B cell (primary cell): Measurements from ENCODE around the gene CHD6. TPM values are rescaled to one million over a fixed set of nuclear protein-coding genes. Genes with fewer than 3 reads are reported as not detected.

Source experiments
- ATAC-seq: fragments of 200-7000 bp; cut with Tn5 transposase; one replicate; pipeline ENCODE4 v1.10.0; 2021; ENCODE audit warnings: low read depth, mild to moderate bottlenecking, moderate number of reproducible peaks, moderate library complexity
- CTCF ChIA-PET: fragments of 350-600 bp; sonication (Branson Sonifier 250); formaldehyde crosslinking; loops from one replicate; lab custom pipeline; 2021; ENCODE audit warnings: antibody characterized with exemption, inconsistent platforms; lab: Charles Lee
- POLR2A ChIA-PET: fragments of 350-600 bp; sonication (Branson Sonifier 250); formaldehyde crosslinking; loops from one replicate; lab custom pipeline; 2021; ENCODE audit warnings: antibody characterized with exemption; lab: Charles Lee
- DNase-seq: peaks from one replicate; pipeline ENCODE4 v3.0.0; 2013
- H2AFZ ChIP-seq: 2 replicates; pipeline ENCODE4 v1.6.1; 2012; ENCODE audit warnings: mild to moderate bottlenecking, low read depth, low read length; ENCODE audit not compliant: insufficient read depth, poor library complexity, severe bottlenecking
- H3K27ac ChIP-seq, 2 donors: 1 replicate in 1 of 2; 2 replicates in 1 of 2; pipeline ENCODE4 v1.5.1; 2012 to 2013; ENCODE audit warnings: low read length in 2 of 2, mild to moderate bottlenecking in 2 of 2, moderate library complexity in 1 of 2
- H3K27me3 ChIP-seq, 4 experiments: fragments of 200-600 bp in 1 of 4; sonication (generic) in 1 of 4; replicated peaks in 1 of 4; 1 replicate in 2 of 4; 2 replicates in 2 of 4; pipeline versions ENCODE4 v1.6.1 to v1.7.0; 2013 to 2016; ENCODE audit warnings: low read length in 3 of 4, mild to moderate bottlenecking in 2 of 4, mixed read lengths in 1 of 4, moderate library complexity in 1 of 4; ENCODE audit not compliant: insufficient read depth in 4 of 4, control insufficient read depth in 3 of 4; ENCODE audit errors: control extremely low read depth in 1 of 4
- H3K36me3 ChIP-seq, 2 experiments: replicated peaks in 1 of 2; 1 replicate in 1 of 2; 2 replicates in 1 of 2; pipeline versions ENCODE4 v1.6.1 to v1.7.1; 2013; ENCODE audit warnings: low read length in 1 of 2; ENCODE audit not compliant: insufficient read depth in 2 of 2, control insufficient read depth in 1 of 2; ENCODE audit errors: control extremely low read depth in 1 of 2, extremely low read depth in 1 of 2
- H3K4me1 ChIP-seq, 2 donors: fragments of 200-600 bp in 1 of 2; sonication (generic) in 1 of 2; 1 replicate in 1 of 2; 2 replicates in 1 of 2; pipeline versions ENCODE4 v1.5.1 to v1.6.1; 2013 to 2017; ENCODE audit warnings: low read length in 2 of 2; ENCODE audit not compliant: control insufficient read depth in 2 of 2, insufficient read depth in 2 of 2
- H3K4me2 ChIP-seq: replicated peaks from 2 replicates; pipeline ENCODE3; 2012; ENCODE audit warnings: mild to moderate bottlenecking, low read depth, low read length; ENCODE audit not compliant: poor library complexity, severe bottlenecking
- H3K4me3 ChIP-seq, 5 experiments: fragments of 200-600 bp in 1 of 5; sonication (generic) in 1 of 5; 1 replicate in 3 of 5; 2 replicates in 2 of 5; pipeline versions ENCODE4 v1.5.1 to v1.7.0; 2011 to 2016; ENCODE audit warnings: low read length in 4 of 5, mild to moderate bottlenecking in 4 of 5, low read depth in 2 of 5, control low read depth in 1 of 5, moderate library complexity in 1 of 5; ENCODE audit not compliant: insufficient read depth in 1 of 5; ENCODE audit errors: control extremely low read depth in 1 of 5, extremely low read depth in 1 of 5
- H3K79me2 ChIP-seq: fragments of 200-600 bp; sonication (generic); one replicate; pipeline ENCODE4 v1.6.0; 2016; ENCODE audit warnings: low read length; ENCODE audit not compliant: control insufficient read depth, insufficient read depth
- H3K9ac ChIP-seq: fragments of 200-600 bp; sonication (generic); 2 replicates; pipeline ENCODE4 v1.6.1; 2017; ENCODE audit warnings: mild to moderate bottlenecking, low read length, moderate library complexity
- H3K9me3 ChIP-seq, 3 donors: one replicate each; pipeline versions ENCODE4 v1.6.1 to v1.7.1; 2013; ENCODE audit warnings: low read length in 2 of 3; ENCODE audit not compliant: control insufficient read depth in 2 of 3, insufficient read depth in 1 of 3; ENCODE audit errors: control extremely low read depth in 1 of 3
- H4K20me1 ChIP-seq: 2 replicates; pipeline ENCODE4 v1.6.0; 2012; ENCODE audit warnings: mild to moderate bottlenecking, low read length; ENCODE audit not compliant: insufficient read depth, control insufficient read depth, poor library complexity, severe bottlenecking
- H3K27ac Mint-ChIP-seq: one replicate; pipeline ENCODE4 v1.8.0; 2021; ENCODE audit warnings: mixed read lengths
- H3K27me3 Mint-ChIP-seq: one replicate; pipeline ENCODE4 v1.8.0; 2021; ENCODE audit warnings: mixed read lengths
- H3K4me1 Mint-ChIP-seq: one replicate; pipeline ENCODE4 v1.8.0; 2021; ENCODE audit warnings: mixed read lengths
- H3K4me3 Mint-ChIP-seq: one replicate; pipeline ENCODE4 v1.8.0; 2021; ENCODE audit warnings: mixed read lengths
- H3K9me3 Mint-ChIP-seq: one replicate; pipeline ENCODE4 v1.8.0; 2022; ENCODE audit warnings: mixed read lengths; ENCODE audit not compliant: insufficient read depth
- CTCF ChIP-seq: fragments of 200-600 bp; IDR thresholded peaks from one replicate; pipeline ENCODE4 v1.8.0; 2022; ENCODE audit warnings: antibody characterized with exemption, mild to moderate bottlenecking
- EZH2 ChIP-seq: IDR thresholded peaks from 2 replicates; pipeline ENCODE4 v1.6.1; 2012; ENCODE audit warnings: borderline replicate concordance, low read depth, mild to moderate bottlenecking, moderate library complexity, low read length; ENCODE audit not compliant: insufficient read depth, poor library complexity, severe bottlenecking
- WGBS: methylation state at CpG from one replicate; pipeline ENCODE4 v1.1.5; 2013; ENCODE audit warnings: missing lambda C conversion rate; ENCODE audit not compliant: insufficient coverage; 5-methylcytosine and 5-hydroxymethylcytosine counted together
- intact Hi-C: fragments of 100-400 bp; cut with micrococcal nuclease; formaldehyde crosslinking; loops from one replicate; pipeline ENCODE4 v1.10.0; 2022
- polyA plus RNA-seq: library from polyadenylated mRNA; depleted of rRNA; stranded (reverse); fragments of >200 nt; gene quantifications from 2 replicates; pipeline ENCODE4 v1.2.3, GENCODE V29; 2012
- total RNA-seq, 2 donors: library from RNA; stranded (reverse); fragments of 120-200 nt in 1 of 2; gene quantifications; 1 replicate in 1 of 2; 2 replicates in 1 of 2; pipeline versions ENCODE4 v1.2.3 to v1.2.4, GENCODE V29; 2013 to 2022

CHD6 gene
- total and polyA plus RNA-seq, 2 donors (not counting 1 experiment from before 2014, with no cell fraction given): 10.3 to 117 TPM

- H3K27me3 ChIP-seq: no peaks in the 10 kb centered on the region
- intact Hi-C loops: no loop called here
- no peak overlapping the region for H3K4me3 Mint-ChIP-seq
- peaks cover 11% of the 10 kb centered on the region for H3K4me1 Mint-ChIP-seq
- DNase-seq (no peak), ATAC-seq (no peak)
- H3K79me2 ChIP-seq: peaks cover 5% of the 10 kb centered on the region
- H3K27ac ChIP-seq: no peak overlapping the region
- H3K4me2 ChIP-seq: no peak overlapping the region
- TF ChIP-seq EZH2: no peak
- CTCF ChIA-PET: no interaction called here
- H3K4me3 ChIP-seq: no peak overlapping the region
- POLR2A ChIA-PET: interaction anchor here (0.6 kb wide), 1 partner anchor 13 kb away, joined by 4 read pairs; no protein-coding TSS in a partner anchor
- H3K36me3 ChIP-seq: no peaks in the 10 kb centered on the region
- WGBS: 75% methylated on average over 1 of the region's 2 CpGs
- H4K20me1 ChIP-seq: peaks cover 6% of the 10 kb centered on the region
- H3K4me1 ChIP-seq: peaks cover 4 to 11% of the 10 kb centered on the region in 2 donors
- H3K9me3 ChIP-seq: peaks cover 0 to 4% (median under 1%) of the 10 kb centered on the region in 3 donors
- no peak overlapping the region for H3K27ac Mint-ChIP-seq
- no peak overlapping the region for H2AFZ ChIP-seq
- H3K9ac ChIP-seq: no peak overlapping the region
- H3K9me3 Mint-ChIP-seq: peaks cover under 1% of the 10 kb centered on the region
- no peaks in the 10 kb centered on the region for H3K27me3 Mint-ChIP-seq
Observed at GRCh38 chr20:41621971-41622370, 3.8 kb upstream of the CHD6 start.

GRCh38 chr20:41621421-41621820 lies 3.2 kb upstream of the CHD6 start:
- DNase-seq: no peak
- H3K36me3 ChIP-seq: no peaks in the 10 kb centered on the region
- peak overlapping the region; percentile 15 for H3K27ac Mint-ChIP-seq
- H3K4me3 ChIP-seq: no peak overlapping the region
- peaks cover 10% of the 10 kb centered on the region for H3K79me2 ChIP-seq
- TF ChIP-seq CTCF: no peak
- no peak for TF ChIP-seq EZH2
- no peaks in the 10 kb centered on the region for H3K27me3 ChIP-seq
- no peaks in the 10 kb centered on the region for H3K27me3 Mint-ChIP-seq
- H3K27ac ChIP-seq: no peak overlapping the region
- peaks cover 11% of the 10 kb centered on the region for H4K20me1 ChIP-seq
- peaks cover 17% of the 10 kb centered on the region for H3K4me1 Mint-ChIP-seq
- no peak overlapping the region for H2AFZ ChIP-seq
- H3K4me3 Mint-ChIP-seq: no peak overlapping the region
- 88% methylated on average over 1 of the region's 1 CpG for WGBS
- intact Hi-C loops: no loop called here
- peaks cover 0 to under 1% (median 0%) of the 10 kb centered on the region in 3 donors for H3K9me3 ChIP-seq
- ChIA-PET POLR2A (interaction anchor here (0.6 kb wide), 1 partner anchor 12 kb away, joined by 4 read pairs; no protein-coding TSS in a partner anchor), CTCF (no interaction called here)
- H3K9me3 Mint-ChIP-seq: no peaks in the 10 kb centered on the region
- H3K4me1 ChIP-seq: peaks cover 9 to 17% of the 10 kb centered on the region in 2 donors
- ATAC-seq: no peak
- no peak overlapping the region for H3K9ac ChIP-seq
- no peak overlapping the region for H3K4me2 ChIP-seq
